ENCODE data around the gene CLPTM1. TPM values are rescaled to one million over a fixed set of nuclear protein-coding genes. Genes with fewer than 3 reads are reported as not detected.

The CLPTM1 gene
- total RNA-seq, 3 donors from 2014 or later, result 98.3 to 125 (median 114) TPM

- H3K36me3 ChIP-seq (ENCODE audit: low read depth), result no peaks in the 10 kb centered on the region
- no peak for ATAC-seq
- intact Hi-C loops (cut with DNase I, micrococcal nuclease), result no loop called here
Measured at GRCh38 chr19:44988273-44988672, 33.1 kb downstream of the CLPTM1 start.

DNA sequence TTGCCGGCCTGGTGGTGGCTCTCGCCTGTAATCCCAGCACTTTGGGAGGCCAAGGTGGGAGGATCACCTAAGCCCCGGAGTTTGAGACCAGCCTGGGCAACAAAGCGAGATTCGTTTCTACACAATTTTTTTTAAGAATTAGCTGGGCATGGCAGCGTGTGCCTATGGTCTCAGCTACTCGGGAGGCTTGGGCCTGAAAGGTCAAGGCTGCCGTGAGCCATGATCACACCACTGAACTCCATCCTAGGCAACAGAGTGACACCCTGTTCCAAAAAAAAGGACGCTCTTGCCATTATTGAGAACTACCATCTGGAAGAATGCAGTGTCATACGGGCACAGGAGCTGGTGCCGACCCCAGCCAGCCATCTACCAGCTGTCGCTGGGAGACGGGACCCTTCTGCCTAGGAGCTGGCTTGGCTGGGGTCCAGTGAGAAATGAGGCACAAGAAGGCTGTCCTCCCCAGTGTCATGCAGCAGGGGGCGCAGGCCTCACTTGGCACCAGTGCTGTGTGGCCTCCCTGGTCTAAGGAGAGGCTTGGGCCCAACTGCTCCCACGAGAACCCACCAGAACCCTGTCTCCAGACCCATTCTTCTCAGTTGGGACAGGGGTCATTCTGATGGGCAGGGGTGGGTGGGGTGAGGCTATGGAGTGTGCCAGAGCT, 33.8 kb downstream of the CLPTM1 start:
- peak; percentile 49 for TF ChIP-seq CTCF (IDR thresholded peaks at IDR 0.05)
- Histone ChIP-seq H3K4me1 (ENCODE audit: low read depth) (no peaks in the 10 kb centered on the region), H3K36me3 (ENCODE audit: low read depth) (no peaks in the 10 kb centered on the region), H3K9me3 (no peaks in the 10 kb centered on the region), H3K4me3 (no peak overlapping the region)
- ATAC-seq (peak; percentile 80), DNase-seq (peak; percentile 72 to 82 (median 81))
- intact Hi-C loops (cut with DNase I, micrococcal nuclease), result no loop called here

More at GRCh38 chr19:44988273-44988672, 33.1 kb downstream of the CLPTM1 start:
- Histone ChIP-seq H3K4me1 (ENCODE audit: low read depth) (no peaks in the 10 kb centered on the region), H3K9me3 (no peaks in the 10 kb centered on the region), H3K4me3 (no peak overlapping the region)
- DNase-seq, result no peak
- TF ChIP-seq CTCF (IDR thresholded peaks at IDR 0.05), result no peak

GRCh38 chr19:44990459-44990858, 35.3 kb downstream of the CLPTM1 start:
- TF ChIP-seq CTCF (IDR thresholded peaks at IDR 0.05), result no peak
- ATAC-seq, result no peak

GRCh38 chr19:44990966-44991365, 35.8 kb downstream of the CLPTM1 start:
- H3K36me3 ChIP-seq (ENCODE audit: low read depth), result no peaks in the 10 kb centered on the region
- ATAC-seq (peak; percentile 58), DNase-seq (no peak)
- no peak for TF ChIP-seq CTCF (IDR thresholded peaks at IDR 0.05)
- no peak overlapping the region for H3K4me3 ChIP-seq
- intact Hi-C loops (cut with DNase I, micrococcal nuclease), result no loop called here
- H3K4me1 ChIP-seq (ENCODE audit: low read depth), result no peaks in the 10 kb centered on the region
- no peaks in the 10 kb centered on the region for H3K9me3 ChIP-seq

More at GRCh38 chr19:44990459-44990858, 35.3 kb downstream of the CLPTM1 start:
- DNase-seq, result no peak
- Histone ChIP-seq H3K36me3 (ENCODE audit: low read depth) (no peaks in the 10 kb centered on the region), H3K4me3 (no peak overlapping the region), H3K9me3 (no peaks in the 10 kb centered on the region), H3K4me1 (ENCODE audit: low read depth) (no peaks in the 10 kb centered on the region)
- intact Hi-C loops (cut with DNase I, micrococcal nuclease), result no loop called here

DNA sequence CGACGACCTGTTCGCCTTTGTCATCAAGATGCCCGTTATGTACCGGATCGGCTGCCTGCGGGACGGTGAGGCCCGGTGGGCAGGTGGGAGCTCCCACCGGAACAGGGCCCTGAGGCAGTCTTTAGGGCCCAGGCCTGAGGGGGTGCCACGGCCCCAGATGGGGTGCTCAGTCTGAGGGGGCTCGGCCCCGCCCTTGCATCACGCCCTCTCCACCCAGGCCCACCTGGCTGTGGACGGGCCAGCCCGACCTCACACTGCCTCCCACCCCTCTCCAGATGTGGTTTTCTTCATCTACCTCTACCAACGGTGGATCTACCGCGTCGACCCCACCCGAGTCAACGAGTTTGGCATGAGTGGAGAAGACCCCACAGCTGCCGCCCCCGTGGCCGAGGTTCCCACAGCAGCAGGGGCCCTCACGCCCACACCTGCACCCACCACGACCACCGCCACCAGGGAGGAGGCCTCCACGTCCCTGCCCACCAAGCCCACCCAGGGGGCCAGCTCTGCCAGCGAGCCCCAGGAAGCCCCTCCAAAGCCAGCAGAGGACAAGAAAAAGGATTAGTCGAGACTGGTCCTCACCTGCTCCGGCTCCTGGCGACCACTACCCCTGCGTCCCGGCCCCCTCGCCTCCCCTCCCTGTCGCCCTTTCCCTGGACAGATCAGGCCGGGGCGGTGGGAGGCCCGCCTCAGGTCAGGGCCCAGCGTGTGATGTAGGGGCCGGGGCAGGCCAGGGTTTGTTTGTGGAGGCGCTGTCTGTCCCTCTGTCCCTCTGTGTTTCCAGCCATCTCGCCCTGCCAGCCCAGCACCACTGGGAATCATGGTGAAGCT, 37.4 kb downstream of the CLPTM1 start:
- intact Hi-C loops (cut with DNase I, micrococcal nuclease), result no loop called here
- Histone ChIP-seq H3K4me3 (no peak overlapping the region), H3K9me3 (no peaks in the 10 kb centered on the region), H3K36me3 (ENCODE audit: low read depth) (no peaks in the 10 kb centered on the region), H3K4me1 (ENCODE audit: low read depth) (no peaks in the 10 kb centered on the region)
- DNase-seq, result no peak
- ATAC-seq, result no peak
- no peak for TF ChIP-seq CTCF (IDR thresholded peaks at IDR 0.05)

All from mucosa of descending colon (tissue), 3 donors.